ENCODE measurements around the gene HDGFL3.
"Not testable (repeated sequence)": the region's sequence is repeated elsewhere in the genome, so short reads cannot be mapped to it uniquely, and the experiment has no call there.

Gene HDGFL3

GRCh38 chr15:83207660-83208366 is at the start of gene HDGFL3:
HDGFL3 (minus strand) TSS chr15:83207823; CDS start chr15:83207414, 409 bp downstream.
- no peak for DNase-seq (ENCODE audit: low read depth)

- DNase-seq (ENCODE audit: low read depth): peak; percentile 23
Observed at GRCh38 chr15:83250781-83251180, 43.2 kb upstream of the HDGFL3 start.

- DNase-seq (ENCODE audit: low read depth): no peak
Observed at GRCh38 chr15:83249030-83249343, 41.4 kb upstream of the HDGFL3 start.

- DNase-seq (ENCODE audit: low read depth): peak; percentile 55
Observed at GRCh38 chr15:83248151-83249029, 40.8 kb upstream of the HDGFL3 start.

- no peak for DNase-seq (ENCODE audit: low read depth)
Observed at GRCh38 chr15:83243634-83244033, 36.0 kb upstream of the HDGFL3 start.

- no peak for DNase-seq (ENCODE audit: low read depth)
Observed at GRCh38 chr15:83230242-83230641, 22.6 kb upstream of the HDGFL3 start.

- DNase-seq (ENCODE audit: low read depth): no peak
Observed at GRCh38 chr15:83225449-83225848, 17.8 kb upstream of the HDGFL3 start.

GRCh38 chr15:83221781-83222180 is 14.2 kb upstream of the HDGFL3 start:
- not testable (repeated sequence) for DNase-seq (ENCODE audit: low read depth)

- no peak for DNase-seq (ENCODE audit: low read depth)
Observed at GRCh38 chr15:83219026-83219425, 11.4 kb upstream of the HDGFL3 start.

GRCh38 chr15:83215306-83215705 is 7.7 kb upstream of the HDGFL3 start:
- DNase-seq (ENCODE audit: low read depth): no peak

GRCh38 chr15:83210619-83211018 is 3.0 kb upstream of the HDGFL3 start:
- DNase-seq (ENCODE audit: low read depth): no peak

- no peak for DNase-seq (ENCODE audit: low read depth)
Observed at GRCh38 chr15:83209333-83209732, 1.7 kb upstream of the HDGFL3 start.

GRCh38 chr15:83208367-83208661 is 691 bp upstream of the HDGFL3 start:
- DNase-seq (ENCODE audit: low read depth): no peak

GRCh38 chr15:83207009-83207659 is 489 bp downstream of the HDGFL3 start:
- no peak for DNase-seq (ENCODE audit: low read depth)

- no peak for DNase-seq (ENCODE audit: low read depth)
Observed at GRCh38 chr15:83206526-83207008, 1.1 kb downstream of the HDGFL3 start.

- DNase-seq (ENCODE audit: low read depth): peak; percentile 77
Observed at GRCh38 chr15:83205725-83206324, 1.8 kb downstream of the HDGFL3 start.

- DNase-seq (ENCODE audit: low read depth): no peak
Observed at GRCh38 chr15:83204697-83205096, 2.9 kb downstream of the HDGFL3 start.

- no peak for DNase-seq (ENCODE audit: low read depth)
Observed at GRCh38 chr15:83203543-83203942, 4.1 kb downstream of the HDGFL3 start.

GRCh38 chr15:83200589-83200988 is 7.0 kb downstream of the HDGFL3 start:
- DNase-seq (ENCODE audit: low read depth): no peak

GRCh38 chr15:83200162-83200561 is 7.5 kb downstream of the HDGFL3 start:
- no peak for DNase-seq (ENCODE audit: low read depth)

- no peak for DNase-seq (ENCODE audit: low read depth)
Observed at GRCh38 chr15:83199288-83199687, 8.3 kb downstream of the HDGFL3 start.

GRCh38 chr15:83198476-83198875 is 9.1 kb downstream of the HDGFL3 start:
- no peak for DNase-seq (ENCODE audit: low read depth)

- DNase-seq (ENCODE audit: low read depth): no peak
Observed at GRCh38 chr15:83194528-83194927, 13.1 kb downstream of the HDGFL3 start.

Measured in stromal cell of bone marrow (primary cell).